Activated T-helper 1 cell treated with anti-CD3 and anti-CD28 coated beads, Interleukin-12 subunit alpha, Interleukin-12 subunit beta, Interleukin-2, Interleukin-4 antibody, amounts not matched to agents 30 ng/mL and 10 ng/mL and 1 ng/mL, durations not matched to agents 14 hours and 24 hours and 36 hours (primary cell): ENCODE results near the gene SYNCRIP. TPM values are rescaled to one million over a fixed set of nuclear protein-coding genes. Genes with fewer than 3 reads are reported as not detected.
"Not testable (repeated sequence)": the region's sequence is repeated elsewhere in the genome, so short reads cannot be mapped to it uniquely, and the experiment has no call there.

ENCODE experiments used
- DNase-seq: peaks from one replicate; pipeline ENCODE4 v3.0.0; 2021; ENCODE audit warnings: low spot score
- H3K27ac Mint-ChIP-seq: one replicate; pipeline ENCODE4 v1.8.0; 2021; ENCODE audit warnings: mild to moderate bottlenecking, mixed read lengths
- H3K27me3 Mint-ChIP-seq: one replicate; pipeline ENCODE4 v1.8.0; 2022; ENCODE audit warnings: mild to moderate bottlenecking, moderate library complexity, mixed read lengths; ENCODE audit not compliant: insufficient read depth
- H3K36me3 Mint-ChIP-seq: one replicate; pipeline ENCODE4 v1.8.0; 2021; ENCODE audit warnings: low read depth, mixed read lengths
- H3K4me1 Mint-ChIP-seq: one replicate; pipeline ENCODE4 v1.8.0; 2021; ENCODE audit warnings: low read depth, mixed read lengths
- H3K4me3 Mint-ChIP-seq: one replicate; pipeline ENCODE4 v1.8.0; 2021; ENCODE audit warnings: mild to moderate bottlenecking, moderate library complexity, mixed read lengths
- H3K9me3 Mint-ChIP-seq: one replicate; pipeline ENCODE4 v1.8.0; 2021; ENCODE audit warnings: mixed read lengths
- intact Hi-C: fragments of 100-400 bp; cut with micrococcal nuclease; formaldehyde crosslinking; loops from one replicate; pipeline ENCODE4 v1.15.1; 2024
- total RNA-seq: library from RNA; stranded (reverse); gene quantifications from 2 replicates; pipeline ENCODE4 v1.2.3, GENCODE V29; 2022

The SYNCRIP gene
- total RNA-seq, 1 donor from 2014 or later: 207 TPM

- Mint-ChIP-seq H3K4me1 (peaks cover 35% of the 10 kb centered on the region), H3K27me3 (peaks cover 6% of the 10 kb centered on the region), H3K27ac (peak overlapping the region; percentile 92), H3K36me3 (peaks cover 24% of the 10 kb centered on the region), H3K4me3 (peak overlapping the region; percentile 84), H3K9me3 (no peaks in the 10 kb centered on the region)
- intact Hi-C loops: loop anchor here (1.0 to 5.0 kb wide), 2 partner anchors 26 to 182 kb away; no protein-coding TSS in a partner anchor
- DNase-seq: no peak
Measured at GRCh38 chr6:85644279-85644762, 1.6 kb upstream of the SYNCRIP start.

GRCh38 chr6:85643537-85644278 is 1.0 kb upstream of the SYNCRIP start:
- peaks cover 28% of the 10 kb centered on the region for H3K36me3 Mint-ChIP-seq
- H3K27ac Mint-ChIP-seq: peak overlapping the region; percentile 99
- peak overlapping the region; percentile 92 for H3K4me3 Mint-ChIP-seq
- DNase-seq: peak; percentile 69
- no peaks in the 10 kb centered on the region for H3K9me3 Mint-ChIP-seq
- intact Hi-C loops: loop anchor here (1.0 to 5.0 kb wide), 5 partner anchors 27 to 194 kb away; no protein-coding TSS in a partner anchor
- H3K4me1 Mint-ChIP-seq: peaks cover 41% of the 10 kb centered on the region
- peaks cover 6% of the 10 kb centered on the region for H3K27me3 Mint-ChIP-seq

GRCh38 chr6:85641897-85642773 is 551 bp downstream of the SYNCRIP start:
- Mint-ChIP-seq H3K4me1 (peaks cover 56% of the 10 kb centered on the region), H3K27me3 (no peaks in the 10 kb centered on the region)
- DNase-seq: peak; percentile 52

GRCh38 chr6:85641522-85641896 is 1.2 kb downstream of the SYNCRIP start:
- H3K27ac Mint-ChIP-seq: peak overlapping the region; percentile 82
- intact Hi-C loops: loop anchor here (2.0 to 5.0 kb wide), 3 partner anchors 21 to 179 kb away; no protein-coding TSS in a partner anchor
- peaks cover 43% of the 10 kb centered on the region for H3K36me3 Mint-ChIP-seq
- no peaks in the 10 kb centered on the region for H3K27me3 Mint-ChIP-seq
- H3K9me3 Mint-ChIP-seq: no peaks in the 10 kb centered on the region
- H3K4me1 Mint-ChIP-seq: peaks cover 56% of the 10 kb centered on the region
- peak overlapping the region; percentile 92 for H3K4me3 Mint-ChIP-seq
- no peak for DNase-seq

More at GRCh38 chr6:85641897-85642773, 551 bp downstream of the SYNCRIP start:
- Mint-ChIP-seq H3K4me3 (peak overlapping the region; percentile 92), H3K27ac (peak overlapping the region; percentile 99), H3K9me3 (no peaks in the 10 kb centered on the region), H3K36me3 (peaks cover 37% of the 10 kb centered on the region)
- intact Hi-C loops: loop anchor here (2.0 to 5.0 kb wide), 3 partner anchors 21 to 180 kb away; no protein-coding TSS in a partner anchor

- Mint-ChIP-seq H3K36me3 (peaks cover 45% of the 10 kb centered on the region), H3K27me3 (no peaks in the 10 kb centered on the region), H3K9me3 (no peaks in the 10 kb centered on the region), H3K27ac (peak overlapping the region; percentile 19), H3K4me3 (peak overlapping the region; percentile 92), H3K4me1 (peaks cover 56% of the 10 kb centered on the region)
- DNase-seq: no peak
- intact Hi-C loops: loop anchor here (2.0 to 5.0 kb wide), 3 partner anchors 20 to 179 kb away; no protein-coding TSS in a partner anchor
Measured at GRCh38 chr6:85640821-85641220, 1.9 kb downstream of the SYNCRIP start.

- intact Hi-C loops: no loop called here
- Mint-ChIP-seq H3K9me3 (no peaks in the 10 kb centered on the region), H3K36me3 (peaks cover 63% of the 10 kb centered on the region), H3K27me3 (no peaks in the 10 kb centered on the region), H3K4me1 (peaks cover 57% of the 10 kb centered on the region), H3K4me3 (no peak overlapping the region), H3K27ac (no peak overlapping the region)
- DNase-seq: no peak
Measured at GRCh38 chr6:85637579-85637978, 5.1 kb downstream of the SYNCRIP start.

GRCh38 chr6:85632164-85632942 is 10.3 kb downstream of the SYNCRIP start:
- peaks cover 61% of the 10 kb centered on the region for H3K36me3 Mint-ChIP-seq
- H3K27ac Mint-ChIP-seq: no peak overlapping the region
- H3K9me3 Mint-ChIP-seq: no peaks in the 10 kb centered on the region
- peaks cover 53% of the 10 kb centered on the region for H3K4me1 Mint-ChIP-seq
- no peak overlapping the region for H3K4me3 Mint-ChIP-seq
- H3K27me3 Mint-ChIP-seq: no peaks in the 10 kb centered on the region
- no peak for DNase-seq
- intact Hi-C loops: no loop called here

GRCh38 chr6:85631117-85631516 is 11.6 kb downstream of the SYNCRIP start:
- H3K4me3 Mint-ChIP-seq, H3K9me3 Mint-ChIP-seq, H3K27me3 Mint-ChIP-seq, DNase-seq, intact Hi-C loops, H3K27ac Mint-ChIP-seq: not testable (repeated sequence)
- Mint-ChIP-seq H3K4me1 (peaks cover 54% of the 10 kb centered on the region), H3K36me3 (peaks cover 56% of the 10 kb centered on the region)

- no peaks in the 10 kb centered on the region for H3K9me3 Mint-ChIP-seq
- H3K4me1 Mint-ChIP-seq: peaks cover 61% of the 10 kb centered on the region
- peak overlapping the region; percentile 46 for H3K27ac Mint-ChIP-seq
- H3K36me3 Mint-ChIP-seq: peaks cover 60% of the 10 kb centered on the region
- DNase-seq: no peak
- no peak overlapping the region for H3K4me3 Mint-ChIP-seq
- H3K27me3 Mint-ChIP-seq: no peaks in the 10 kb centered on the region
- intact Hi-C loops: no loop called here
Measured at GRCh38 chr6:85628353-85628752, 14.3 kb downstream of the SYNCRIP start.

- no peak overlapping the region for H3K4me3 Mint-ChIP-seq
- H3K4me1 Mint-ChIP-seq: peaks cover 32% of the 10 kb centered on the region
- H3K36me3 Mint-ChIP-seq: peaks cover 55% of the 10 kb centered on the region
- no peaks in the 10 kb centered on the region for H3K9me3 Mint-ChIP-seq
- DNase-seq: no peak
- intact Hi-C loops: loop anchor here (2.0 kb wide), 1 partner anchor 20 kb away; no protein-coding TSS in a partner anchor
- no peaks in the 10 kb centered on the region for H3K27me3 Mint-ChIP-seq
- peak overlapping the region; percentile 15 for H3K27ac Mint-ChIP-seq
Measured at GRCh38 chr6:85620308-85620707, 22.4 kb downstream of the SYNCRIP start.

- no peak for DNase-seq
- peaks cover 18% of the 10 kb centered on the region for H3K4me1 Mint-ChIP-seq
- peak overlapping the region; percentile 38 for H3K27ac Mint-ChIP-seq
- H3K27me3 Mint-ChIP-seq: no peaks in the 10 kb centered on the region
- no peak overlapping the region for H3K4me3 Mint-ChIP-seq
- no peaks in the 10 kb centered on the region for H3K9me3 Mint-ChIP-seq
- H3K36me3 Mint-ChIP-seq: peaks cover 55% of the 10 kb centered on the region
- intact Hi-C loops: no loop called here
Measured at GRCh38 chr6:85614780-85615179, 27.9 kb downstream of the SYNCRIP start.
